ENCODE measurements around the gene MINDY3. TPM values are rescaled to one million over a fixed set of nuclear protein-coding genes. Genes with fewer than 3 reads are reported as not detected.

The MINDY3 gene
- total RNA-seq, 2 donors from 2014 or later = 19.0 to 20.6 TPM

DNA sequence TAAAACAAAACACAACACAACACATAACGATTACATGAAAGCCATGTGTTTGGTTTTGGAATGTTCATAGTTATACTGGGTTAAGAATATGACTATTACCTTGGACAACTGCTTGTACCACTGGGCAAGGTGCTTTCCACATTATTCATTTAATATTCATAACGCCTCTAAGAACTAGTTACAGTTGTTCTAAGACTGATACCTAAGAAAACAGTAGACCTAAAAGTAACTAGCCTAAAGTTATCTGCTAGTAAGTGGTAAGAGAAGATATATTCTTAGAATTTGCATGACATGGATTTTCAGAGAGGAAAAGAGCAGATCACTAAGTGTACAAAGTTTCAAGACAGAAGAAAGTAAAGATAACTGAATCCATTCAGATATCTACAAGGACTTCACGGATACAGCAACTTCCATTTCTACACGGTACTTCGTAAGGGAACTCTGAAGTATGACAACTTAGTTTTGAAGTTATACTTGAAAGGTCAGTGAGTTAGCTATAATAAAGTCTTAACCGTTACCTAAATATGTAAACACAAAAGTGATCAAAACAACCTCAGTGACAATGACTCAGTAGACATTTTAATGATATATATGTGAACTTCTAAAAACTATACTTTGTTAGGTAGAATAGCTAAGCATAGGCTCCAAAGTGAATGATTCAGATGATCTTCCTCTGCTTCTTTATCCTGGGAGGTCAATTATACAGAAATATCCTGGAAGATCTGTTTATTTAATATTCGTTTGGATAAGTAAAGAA, 65.1 kb downstream of the MINDY3 start:
- no peaks in the 10 kb centered on the region for H3K9me3 Mint-ChIP-seq
- Histone ChIP-seq H3K9me3 (ENCODE audit: control insufficient read depth, low read length) (peaks cover 9% of the 10 kb centered on the region), H3K4me3 (ENCODE audit: low read length) (no peak overlapping the region), H3K36me3 (ENCODE audit: control insufficient read depth, insufficient read depth, low read length) (peaks cover 18% of the 10 kb centered on the region), H3K9ac (ENCODE audit: extremely low read depth, low read length, poor library complexity, severe bottlenecking) (no peak overlapping the region), H3K27ac (ENCODE audit: low read depth, low read length) (no peak overlapping the region), H3K27me3 (ENCODE audit: control insufficient read depth, insufficient read depth, low read length, poor library complexity, severe bottlenecking) (no peaks in the 10 kb centered on the region), H3K4me1 (ENCODE audit: control insufficient read depth, insufficient read depth, low read length) (peaks cover 6% of the 10 kb centered on the region)
- no peak overlapping the region for H3K4me3 Mint-ChIP-seq
- no peaks in the 10 kb centered on the region for H3K27me3 Mint-ChIP-seq (ENCODE audit: insufficient read depth)
- H3K36me3 Mint-ChIP-seq (ENCODE audit: low read depth) = peaks cover 6% of the 10 kb centered on the region
- no peak for DNase-seq
- peaks cover 41% of the 10 kb centered on the region for H3K4me1 Mint-ChIP-seq
- WGBS, 2 experiments (ENCODE audit: insufficient coverage in 1 of 2, insufficient read length in 1 of 2) = 93% methylated on average over 5 of the region's 7 CpGs; no CpG with 5 or more reads in 1 of the 2 experiments
- H3K27ac Mint-ChIP-seq = no peak overlapping the region
- TF ChIP-seq, protein P1, sequence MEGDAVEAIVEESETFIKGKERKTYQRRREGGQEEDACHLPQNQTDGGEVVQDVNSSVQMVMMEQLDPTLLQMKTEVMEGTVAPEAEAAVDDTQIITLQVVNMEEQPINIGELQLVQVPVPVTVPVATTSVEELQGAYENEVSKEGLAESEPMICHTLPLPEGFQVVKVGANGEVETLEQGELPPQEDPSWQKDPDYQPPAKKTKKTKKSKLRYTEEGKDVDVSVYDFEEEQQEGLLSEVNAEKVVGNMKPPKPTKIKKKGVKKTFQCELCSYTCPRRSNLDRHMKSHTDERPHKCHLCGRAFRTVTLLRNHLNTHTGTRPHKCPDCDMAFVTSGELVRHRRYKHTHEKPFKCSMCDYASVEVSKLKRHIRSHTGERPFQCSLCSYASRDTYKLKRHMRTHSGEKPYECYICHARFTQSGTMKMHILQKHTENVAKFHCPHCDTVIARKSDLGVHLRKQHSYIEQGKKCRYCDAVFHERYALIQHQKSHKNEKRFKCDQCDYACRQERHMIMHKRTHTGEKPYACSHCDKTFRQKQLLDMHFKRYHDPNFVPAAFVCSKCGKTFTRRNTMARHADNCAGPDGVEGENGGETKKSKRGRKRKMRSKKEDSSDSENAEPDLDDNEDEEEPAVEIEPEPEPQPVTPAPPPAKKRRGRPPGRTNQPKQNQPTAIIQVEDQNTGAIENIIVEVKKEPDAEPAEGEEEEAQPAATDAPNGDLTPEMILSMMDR (conservative IDR thresholded peaks at IDR 0.05) = no peak

DNA sequence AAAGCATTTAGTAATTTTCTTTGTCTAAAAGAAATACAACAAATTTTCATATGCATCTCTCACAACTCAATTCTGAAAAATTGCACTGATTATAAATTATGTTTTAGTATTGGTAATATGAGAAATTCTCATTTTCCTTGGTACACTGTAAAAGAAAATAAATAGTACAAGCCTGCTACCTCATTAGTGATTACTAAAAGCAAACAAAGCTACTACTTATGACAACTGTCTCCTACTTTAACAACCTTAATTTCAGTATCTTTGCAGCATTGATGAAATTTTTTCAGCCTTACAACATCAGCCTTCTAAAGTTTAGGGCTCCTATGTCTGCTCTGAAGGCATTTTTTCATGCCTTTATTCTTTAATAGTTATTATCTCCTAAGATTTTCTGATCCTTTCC, 65.7 kb downstream of the MINDY3 start:
- H3K4me1 ChIP-seq (ENCODE audit: control insufficient read depth, insufficient read depth, low read length) = peaks cover 6% of the 10 kb centered on the region
- H3K27me3 Mint-ChIP-seq (ENCODE audit: insufficient read depth) = no peaks in the 10 kb centered on the region
- no peak for DNase-seq

DNA sequence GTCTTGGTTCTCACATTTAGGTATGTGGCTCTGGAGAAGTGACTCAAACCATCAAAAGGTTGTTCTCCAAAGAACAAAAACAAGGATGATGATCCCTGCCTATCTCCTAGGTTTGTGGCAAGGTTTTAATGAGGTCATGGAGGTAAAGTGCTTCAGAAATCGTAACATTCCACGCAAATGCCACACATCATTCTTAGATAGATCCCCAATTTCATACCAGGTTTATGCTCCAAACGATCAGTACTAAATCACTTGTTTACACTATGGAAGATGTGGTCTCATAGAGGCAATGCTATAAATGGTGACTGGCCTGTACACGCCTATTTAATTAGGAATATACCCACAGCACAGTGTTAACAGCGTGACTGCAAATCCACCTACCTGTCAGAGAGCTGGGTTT, 66.6 kb downstream of the MINDY3 start:
- Mint-ChIP-seq H3K4me3 (no peak overlapping the region), H3K4me1 (peaks cover 46% of the 10 kb centered on the region), H3K9me3 (no peaks in the 10 kb centered on the region), H3K27me3 (ENCODE audit: insufficient read depth) (no peaks in the 10 kb centered on the region), H3K27ac (no peak overlapping the region), H3K36me3 (ENCODE audit: low read depth) (peaks cover 6% of the 10 kb centered on the region)
- 96% methylated on average over 5 of the region's 5 CpGs; no CpG with 5 or more reads in 1 of the 2 experiments for WGBS, 2 experiments (ENCODE audit: insufficient coverage in 1 of 2, insufficient read length in 1 of 2)
- Histone ChIP-seq H3K4me3 (ENCODE audit: low read length) (no peak overlapping the region), H3K27me3 (ENCODE audit: control insufficient read depth, insufficient read depth, low read length, poor library complexity, severe bottlenecking) (no peaks in the 10 kb centered on the region), H3K36me3 (ENCODE audit: control insufficient read depth, insufficient read depth, low read length) (peaks cover 21% of the 10 kb centered on the region), H3K9me3 (ENCODE audit: control insufficient read depth, low read length) (no peaks in the 10 kb centered on the region), H3K9ac (ENCODE audit: extremely low read depth, low read length, poor library complexity, severe bottlenecking) (no peak overlapping the region), H3K27ac (ENCODE audit: low read depth, low read length) (no peak overlapping the region), H3K4me1 (ENCODE audit: control insufficient read depth, insufficient read depth, low read length) (peaks cover 6% of the 10 kb centered on the region)
- TF ChIP-seq, protein P1 (conservative IDR thresholded peaks at IDR 0.05) = no peak
- no peak for DNase-seq

More for the DNA sequence above, 65.7 kb downstream of the MINDY3 start:
- no peak overlapping the region for H3K9ac ChIP-seq (ENCODE audit: extremely low read depth, low read length, poor library complexity, severe bottlenecking)
- TF ChIP-seq, protein P1 (conservative IDR thresholded peaks at IDR 0.05) = no peak
- Mint-ChIP-seq H3K9me3 (no peaks in the 10 kb centered on the region), H3K27ac (no peak overlapping the region), H3K4me3 (no peak overlapping the region), H3K4me1 (peaks cover 46% of the 10 kb centered on the region), H3K36me3 (ENCODE audit: low read depth) (peaks cover 2% of the 10 kb centered on the region)
- H3K27me3 ChIP-seq (ENCODE audit: control insufficient read depth, insufficient read depth, low read length, poor library complexity, severe bottlenecking) = no peaks in the 10 kb centered on the region
- H3K27ac ChIP-seq (ENCODE audit: low read depth, low read length) = no peak overlapping the region
- peaks cover 3% of the 10 kb centered on the region for H3K9me3 ChIP-seq (ENCODE audit: control insufficient read depth, low read length)
- peaks cover 15% of the 10 kb centered on the region for H3K36me3 ChIP-seq (ENCODE audit: control insufficient read depth, insufficient read depth, low read length)
- H3K4me3 ChIP-seq (ENCODE audit: low read length) = no peak overlapping the region

All from endodermal cell (in vitro differentiated cells).